HEK293 (cell line): ENCODE measurements around the gene CST6.

Source experiments
- CTCF ChIA-PET: fragments of 350-600 bp; formaldehyde crosslinking; extraction: SDS; loops from one replicate; lab custom pipeline; 2021; ENCODE audit warnings: antibody characterized with exemption; lab: Yijun Ruan, JAX
- POLR2A ChIA-PET: fragments of 300-600 bp; formaldehyde crosslinking; extraction: SDS; loops from one replicate; lab custom pipeline; 2020; ENCODE audit warnings: antibody characterized with exemption, inconsistent platforms; lab: Yijun Ruan, JAX
- H3K27ac ChIP-seq: fragments of 200-500 bp; sonication (Bioruptor generic); 2 replicates; pipeline ENCODE4 v1.5.1; 2014; ENCODE audit warnings: low read depth, low read length, control low read depth, inconsistent platforms; ENCODE audit errors: extremely low read depth
- H3K36me3 ChIP-seq, 2 experiments: fragments of 200-500 bp in 1 of 2; sonication (Bioruptor generic) in 1 of 2; 1 replicate in 1 of 2; 2 replicates in 1 of 2; pipeline ENCODE4 v1.5.1; 2014 to 2017; ENCODE audit warnings: inconsistent platforms in 2 of 2, low read length in 2 of 2; ENCODE audit not compliant: control insufficient read depth in 2 of 2, insufficient read depth in 1 of 2
- H3K4me1 ChIP-seq: fragments of 200-500 bp; sonication (Bioruptor generic); 2 replicates; pipeline ENCODE4 v1.5.1; 2014; ENCODE audit warnings: mild to moderate bottlenecking, low read length, inconsistent platforms; ENCODE audit not compliant: control insufficient read depth, insufficient read depth
- H3K4me3 ChIP-seq: 2 replicates; pipeline ENCODE4 v1.5.1; 2011; ENCODE audit warnings: low read depth, mild to moderate bottlenecking, control low read depth, low read length, moderate library complexity
- H3K9me3 ChIP-seq: fragments of 200-500 bp; sonication (Bioruptor generic); 2 replicates; pipeline ENCODE4 v1.5.1; 2014; ENCODE audit warnings: low read depth, low read length, inconsistent platforms; ENCODE audit not compliant: control insufficient read depth, insufficient read depth
- ELK4 ChIP-seq: IDR thresholded peaks from 2 replicates; pipeline ENCODE4 v1.6.1; 2011; ENCODE audit warnings: mild to moderate bottlenecking, low read depth, low read length, borderline replicate concordance
- GFI1B ChIP-seq: fragments of 450-650 bp; formaldehyde crosslinking; IDR thresholded peaks from 2 replicates; pipeline ENCODE4 v1.5.1; 2016; ENCODE audit warnings: missing biosample characterization, missing genetic modification characterization
- GLIS1 ChIP-seq: fragments of 450-650 bp; formaldehyde crosslinking; IDR thresholded peaks from 2 replicates; pipeline ENCODE4 v1.5.1; 2016; ENCODE audit warnings: missing biosample characterization, missing genetic modification characterization
- HIC1 ChIP-seq: fragments of 450-650 bp; formaldehyde crosslinking; IDR thresholded peaks from 2 replicates; pipeline ENCODE4 v1.5.1; 2016; ENCODE audit warnings: missing biosample characterization, missing genetic modification characterization
- IKZF3 ChIP-seq: fragments of 450-650 bp; IDR thresholded peaks from 2 replicates; pipeline ENCODE4 v1.5.0; 2018; ENCODE audit warnings: missing biosample characterization, mild to moderate bottlenecking, missing genetic modification characterization, moderate library complexity
- SCRT1 ChIP-seq: fragments of 450-650 bp; formaldehyde crosslinking; IDR thresholded peaks from 2 replicates; pipeline ENCODE4 v1.5.1; 2016; ENCODE audit warnings: missing biosample characterization, missing genetic modification characterization, borderline replicate concordance
- SP2 ChIP-seq: fragments of 450-650 bp; formaldehyde crosslinking; IDR thresholded peaks from 2 replicates; pipeline ENCODE4 v1.5.1; 2016; ENCODE audit warnings: missing biosample characterization, missing genetic modification characterization
- YY1 ChIP-seq: fragments of 450-650 bp; formaldehyde crosslinking; IDR thresholded peaks from 2 replicates; pipeline ENCODE4 v1.5.1; 2018; ENCODE audit warnings: missing biosample characterization, missing genetic modification characterization
- YY2 ChIP-seq: fragments of 450-650 bp; formaldehyde crosslinking; IDR thresholded peaks from 2 replicates; pipeline ENCODE4 v1.5.1; 2016; ENCODE audit warnings: missing biosample characterization, missing genetic modification characterization
- ZBTB10 ChIP-seq: fragments of 450-650 bp; formaldehyde crosslinking; IDR thresholded peaks from 2 replicates; pipeline ENCODE4 v1.5.1; 2016; ENCODE audit warnings: missing biosample characterization, missing genetic modification characterization
- ZNF169 ChIP-seq: fragments of 450-650 bp; formaldehyde crosslinking; IDR thresholded peaks from 2 replicates; pipeline ENCODE4 v1.5.1; 2016; ENCODE audit warnings: missing biosample characterization, missing genetic modification characterization
- ZNF202 ChIP-seq: fragments of 450-650 bp; formaldehyde crosslinking; IDR thresholded peaks from 2 replicates; pipeline ENCODE4 v1.5.1; 2016; ENCODE audit warnings: missing biosample characterization, missing genetic modification characterization, borderline replicate concordance
- ZNF248 ChIP-seq: fragments of 450-650 bp; formaldehyde crosslinking; IDR thresholded peaks from 2 replicates; pipeline ENCODE4 v1.5.1; 2017; ENCODE audit warnings: missing biosample characterization, missing genetic modification characterization
- ZNF292 ChIP-seq: fragments of 450-650 bp; formaldehyde crosslinking; IDR thresholded peaks from 2 replicates; pipeline ENCODE4 v1.5.1; 2016; ENCODE audit warnings: low read depth, missing biosample characterization, missing genetic modification characterization, borderline replicate concordance
- ZNF335 ChIP-seq: fragments of 450-650 bp; formaldehyde crosslinking; conservative IDR thresholded peaks from 2 replicates; pipeline ENCODE4 v1.5.1; 2016; ENCODE audit warnings: missing biosample characterization, missing genetic modification characterization
- ZNF366 ChIP-seq: fragments of 450-650 bp; formaldehyde crosslinking; conservative IDR thresholded peaks from 2 replicates; pipeline ENCODE4 v1.5.1; 2016; ENCODE audit warnings: missing biosample characterization, missing genetic modification characterization
- ZNF488 ChIP-seq: fragments of 450-650 bp; formaldehyde crosslinking; IDR thresholded peaks from 2 replicates; pipeline ENCODE4 v1.5.1; 2016; ENCODE audit warnings: missing biosample characterization, missing genetic modification characterization
- ZNF596 ChIP-seq: fragments of 450-650 bp; IDR thresholded peaks from 2 replicates; pipeline ENCODE4 v1.5.0; 2018; ENCODE audit warnings: missing biosample characterization, mild to moderate bottlenecking, missing genetic modification characterization, moderate library complexity
- ZNF610 ChIP-seq: fragments of 450-650 bp; formaldehyde crosslinking; IDR thresholded peaks from 2 replicates; pipeline ENCODE4 v1.5.1; 2016; ENCODE audit warnings: missing biosample characterization, missing genetic modification characterization, borderline replicate concordance
- ZNF623 ChIP-seq: fragments of 450-650 bp; formaldehyde crosslinking; IDR thresholded peaks from 2 replicates; pipeline ENCODE4 v1.5.1; 2016; ENCODE audit warnings: missing biosample characterization, missing genetic modification characterization
- ZNF664 ChIP-seq: fragments of 450-650 bp; formaldehyde crosslinking; IDR thresholded peaks from 2 replicates; pipeline ENCODE4 v1.5.1; 2016; ENCODE audit warnings: missing biosample characterization, missing genetic modification characterization
- ZNF677 ChIP-seq: fragments of 450-650 bp; IDR thresholded peaks from 2 replicates; pipeline ENCODE4 v1.5.0; 2018; ENCODE audit warnings: missing biosample characterization, mild to moderate bottlenecking, missing genetic modification characterization, moderate library complexity
- ZNF791 ChIP-seq: fragments of 450-650 bp; formaldehyde crosslinking; IDR thresholded peaks from 2 replicates; pipeline ENCODE4 v1.5.1; 2016; ENCODE audit warnings: missing biosample characterization, missing genetic modification characterization

The CST6 gene

GRCh38 chr11:65976216-65977176, 35.3 kb upstream of the CST6 start:
- no peaks in the 10 kb centered on the region for H3K4me1 ChIP-seq
- no peak overlapping the region for H3K4me3 ChIP-seq
- TF ChIP-seq HIC1 (tag by site-specific recombination) (no peak), ZNF169 (tag by site-specific recombination) (no peak), YY2 (no peak), ZNF623 (tag by site-specific recombination) (no peak), ZNF677 (no peak), GFI1B (tag by site-specific recombination) (no peak), ZNF366 (tag by site-specific recombination) (no peak), ZNF248 (no peak)
- CTCF ChIA-PET, result interaction anchor here (1.2 to 1.4 kb wide), 2 partner anchors 89 to 91 kb away, joined by 3 read pairs; no protein-coding TSS in a partner anchor
- no peaks in the 10 kb centered on the region for H3K9me3 ChIP-seq
- POLR2A ChIA-PET, result interaction anchor here (0.8 kb wide), 1 partner anchor 125 kb away, joined by 3 read pairs; no protein-coding TSS in a partner anchor
- peaks cover 0 to 63% of the 10 kb centered on the region in 2 experiments; a peak in 2 of 3 replicates for H3K36me3 ChIP-seq
- no peak overlapping the region for H3K27ac ChIP-seq

- TF ChIP-seq ZNF202 (tag by site-specific recombination), result no peak
- no peak for TF ChIP-seq ELK4
- TF ChIP-seq ZNF292 (tag by site-specific recombination), result no peak
- TF ChIP-seq ZNF791, result no peak
- no peak for TF ChIP-seq SP2 (tag by site-specific recombination)
- TF ChIP-seq YY1 (tag by site-specific recombination), result no peak
- TF ChIP-seq ZNF248, result no peak
- TF ChIP-seq ZNF488 (tag by site-specific recombination), result no peak
- TF ChIP-seq SCRT1 (tag by site-specific recombination), result no peak
- no peak for TF ChIP-seq ZBTB10 (tag by site-specific recombination)
- no peak for TF ChIP-seq ZNF610
- TF ChIP-seq GLIS1 (tag by site-specific recombination), result no peak
- no peak for TF ChIP-seq ZNF335 (tag by site-specific recombination)
- TF ChIP-seq ZNF596, result no peak
- TF ChIP-seq ZNF664 (tag by site-specific recombination), result no peak
- no peak for TF ChIP-seq ZNF677
- no peak for TF ChIP-seq IKZF3 (tag by site-specific recombination)
- TF ChIP-seq, all 188 proteins: peak for 0
- no peaks in the 10 kb centered on the region for H3K4me1 ChIP-seq
- H3K36me3 ChIP-seq, result peaks cover 0 to 53% of the 10 kb centered on the region in 2 experiments; a peak in 2 of 3 replicates
- no peak overlapping the region for H3K4me3 ChIP-seq
- ChIA-PET CTCF (no interaction called here), POLR2A (interaction anchor here (0.8 kb wide), 1 partner anchor 126 kb away, joined by 3 read pairs; no protein-coding TSS in a partner anchor)
- no peak overlapping the region for H3K27ac ChIP-seq
- H3K9me3 ChIP-seq, result no peaks in the 10 kb centered on the region
These were observed 34.0 kb upstream of the CST6 start for GRCh38 chr11:65977621-65978390.
